Measurements from ENCODE around the gene FOSL1. TPM values are rescaled to one million over a fixed set of nuclear protein-coding genes. Genes with fewer than 3 reads are reported as not detected.

The FOSL1 gene
- total RNA-seq, 4 donors from 2014 or later, result 2.9 to 3.9 TPM; not detected in 2

GRCh38 chr11:65857500-65857852 is 42.7 kb downstream of the FOSL1 start:
- H3K9me3 ChIP-seq, result no peaks in the 10 kb centered on the region

GRCh38 chr11:65856689-65857499 is 43.3 kb downstream of the FOSL1 start:
- intact Hi-C loops (cut with DNase I; ENCODE audit: low total_unique reads), result no loop called here
- no peaks in the 10 kb centered on the region for H3K36me3 ChIP-seq
- peak overlapping the region; percentile 96 to 98 for H3K27ac ChIP-seq
- peak; percentile 36 to 78 for TF ChIP-seq POLR2A (IDR thresholded peaks at IDR 0.05)
- TF ChIP-seq, protein P1, sequence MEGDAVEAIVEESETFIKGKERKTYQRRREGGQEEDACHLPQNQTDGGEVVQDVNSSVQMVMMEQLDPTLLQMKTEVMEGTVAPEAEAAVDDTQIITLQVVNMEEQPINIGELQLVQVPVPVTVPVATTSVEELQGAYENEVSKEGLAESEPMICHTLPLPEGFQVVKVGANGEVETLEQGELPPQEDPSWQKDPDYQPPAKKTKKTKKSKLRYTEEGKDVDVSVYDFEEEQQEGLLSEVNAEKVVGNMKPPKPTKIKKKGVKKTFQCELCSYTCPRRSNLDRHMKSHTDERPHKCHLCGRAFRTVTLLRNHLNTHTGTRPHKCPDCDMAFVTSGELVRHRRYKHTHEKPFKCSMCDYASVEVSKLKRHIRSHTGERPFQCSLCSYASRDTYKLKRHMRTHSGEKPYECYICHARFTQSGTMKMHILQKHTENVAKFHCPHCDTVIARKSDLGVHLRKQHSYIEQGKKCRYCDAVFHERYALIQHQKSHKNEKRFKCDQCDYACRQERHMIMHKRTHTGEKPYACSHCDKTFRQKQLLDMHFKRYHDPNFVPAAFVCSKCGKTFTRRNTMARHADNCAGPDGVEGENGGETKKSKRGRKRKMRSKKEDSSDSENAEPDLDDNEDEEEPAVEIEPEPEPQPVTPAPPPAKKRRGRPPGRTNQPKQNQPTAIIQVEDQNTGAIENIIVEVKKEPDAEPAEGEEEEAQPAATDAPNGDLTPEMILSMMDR (IDR thresholded peaks at IDR 0.05), result peak in 1 of 4 experiments; percentile 19
- H3K9me3 ChIP-seq, result no peaks in the 10 kb centered on the region
- H3K27me3 ChIP-seq, result no peaks in the 10 kb centered on the region
- peak; percentile 78 for DNase-seq
- H3K4me3 ChIP-seq, result peak overlapping the region; percentile 92 to 99
- H3K4me1 ChIP-seq, result peaks cover 6 to 11% of the 10 kb centered on the region in 2 donors

More at GRCh38 chr11:65857500-65857852, 42.7 kb downstream of the FOSL1 start:
- Histone ChIP-seq H3K36me3 (no peaks in the 10 kb centered on the region), H3K27ac (peak overlapping the region; percentile 96 to 98), H3K4me3 (peak overlapping the region; percentile 92 to 99), H3K27me3 (no peaks in the 10 kb centered on the region), H3K4me1 (peaks cover 7 to 13% of the 10 kb centered on the region in 2 donors)
- DNase-seq, result peak; percentile 59 to 66
- intact Hi-C loops (cut with DNase I; ENCODE audit: low total_unique reads), result no loop called here
- no peak for TF ChIP-seq POLR2A (IDR thresholded peaks at IDR 0.05)
- TF ChIP-seq, protein P1 (IDR thresholded peaks at IDR 0.05), result no peak

DNA sequence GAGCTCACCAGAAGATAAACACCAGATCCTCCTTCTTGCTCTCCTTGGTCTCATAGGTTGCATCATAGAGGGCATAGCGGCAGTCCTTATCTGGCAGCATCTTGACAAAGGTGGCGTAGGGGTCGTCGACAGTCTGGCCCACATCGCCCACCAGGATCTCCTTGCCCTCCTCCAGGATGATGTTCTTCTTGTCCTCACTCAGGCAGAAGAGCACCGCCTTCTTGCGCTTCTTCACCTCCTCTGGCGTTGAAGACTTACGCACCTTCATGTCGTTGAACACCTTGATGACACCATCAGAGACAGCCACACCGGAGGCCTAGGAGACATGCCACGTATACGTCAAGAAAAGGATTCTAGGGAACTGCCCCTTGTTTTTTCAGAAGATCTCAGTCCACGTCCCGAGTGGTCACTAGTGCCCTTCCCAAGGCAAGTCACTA is 44.2 kb downstream of the FOSL1 start:
- TF ChIP-seq, protein P1 (IDR thresholded peaks at IDR 0.05), result no peak
- TF ChIP-seq POLR2A (IDR thresholded peaks at IDR 0.05), result no peak
- intact Hi-C loops (cut with DNase I; ENCODE audit: low total_unique reads), result no loop called here
- no peaks in the 10 kb centered on the region for H3K9me3 ChIP-seq
- H3K27me3 ChIP-seq, result no peaks in the 10 kb centered on the region
- no peaks in the 10 kb centered on the region for H3K36me3 ChIP-seq
- no peak overlapping the region for H3K27ac ChIP-seq
- H3K4me1 ChIP-seq, result peaks cover 0 to 6% of the 10 kb centered on the region in 2 donors
- no peak for DNase-seq
- H3K4me3 ChIP-seq, result peak overlapping the region in 1 of 2 donors; percentile 99

- no peak overlapping the region for H3K27ac ChIP-seq
- no peak for DNase-seq
- H3K27me3 ChIP-seq, result no peaks in the 10 kb centered on the region
- H3K4me1 ChIP-seq, result peaks cover 0 to 6% of the 10 kb centered on the region in 2 donors
- intact Hi-C loops (cut with DNase I; ENCODE audit: low total_unique reads), result no loop called here
- no peak for TF ChIP-seq POLR2A (IDR thresholded peaks at IDR 0.05)
- TF ChIP-seq, protein P1 (IDR thresholded peaks at IDR 0.05), result no peak
- no peak overlapping the region for H3K4me3 ChIP-seq
- H3K9me3 ChIP-seq, result no peaks in the 10 kb centered on the region
- no peaks in the 10 kb centered on the region for H3K36me3 ChIP-seq
Observed at GRCh38 chr11:65854852-65855837, 45.0 kb downstream of the FOSL1 start.
